CD4-positive, alpha-beta T cell treated with Interleukin-6 for 4 hours (primary cell): ENCODE data around the gene DET1.
"Not testable (repeated sequence)": the region's sequence is repeated elsewhere in the genome, so short reads cannot be mapped to it uniquely, and the experiment has no call there.

ENCODE experiments used
- DNase-seq: peaks from one replicate; pipeline ENCODE4 v3.0.0-alpha.2; 2020; ENCODE audit warnings: mixed read lengths

The DET1 gene

GRCh38 chr15:88493844-88494243 lies 52.6 kb downstream of the DET1 start:
- DNase-seq: no peak

- no peak for DNase-seq
These were observed 55.3 kb downstream of the DET1 start for GRCh38 chr15:88491158-88491557.

DNA sequence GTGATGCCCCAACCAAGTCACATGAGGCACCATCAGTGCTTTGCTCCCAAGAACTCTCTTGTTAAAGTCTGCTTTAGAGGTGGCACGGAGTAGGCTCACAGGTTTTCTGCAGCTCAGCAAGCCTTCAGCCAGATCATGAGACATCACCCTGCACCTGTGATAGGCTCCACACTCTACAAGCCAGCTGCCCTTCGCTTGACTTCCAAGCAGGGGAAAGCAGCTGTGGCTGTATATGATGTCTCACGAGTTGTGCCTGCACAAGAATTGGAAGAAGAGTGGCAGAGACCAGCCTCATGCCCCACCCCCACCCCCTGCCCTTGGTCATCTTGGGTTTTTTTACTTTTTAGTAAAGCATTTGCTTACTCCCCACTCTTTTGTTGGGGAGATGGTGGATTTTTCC lies 56.4 kb downstream of the DET1 start:
- no peak for DNase-seq

- DNase-seq: peak; percentile 3
These were observed 57.2 kb downstream of the DET1 start for GRCh38 chr15:88489321-88489720.

DNA sequence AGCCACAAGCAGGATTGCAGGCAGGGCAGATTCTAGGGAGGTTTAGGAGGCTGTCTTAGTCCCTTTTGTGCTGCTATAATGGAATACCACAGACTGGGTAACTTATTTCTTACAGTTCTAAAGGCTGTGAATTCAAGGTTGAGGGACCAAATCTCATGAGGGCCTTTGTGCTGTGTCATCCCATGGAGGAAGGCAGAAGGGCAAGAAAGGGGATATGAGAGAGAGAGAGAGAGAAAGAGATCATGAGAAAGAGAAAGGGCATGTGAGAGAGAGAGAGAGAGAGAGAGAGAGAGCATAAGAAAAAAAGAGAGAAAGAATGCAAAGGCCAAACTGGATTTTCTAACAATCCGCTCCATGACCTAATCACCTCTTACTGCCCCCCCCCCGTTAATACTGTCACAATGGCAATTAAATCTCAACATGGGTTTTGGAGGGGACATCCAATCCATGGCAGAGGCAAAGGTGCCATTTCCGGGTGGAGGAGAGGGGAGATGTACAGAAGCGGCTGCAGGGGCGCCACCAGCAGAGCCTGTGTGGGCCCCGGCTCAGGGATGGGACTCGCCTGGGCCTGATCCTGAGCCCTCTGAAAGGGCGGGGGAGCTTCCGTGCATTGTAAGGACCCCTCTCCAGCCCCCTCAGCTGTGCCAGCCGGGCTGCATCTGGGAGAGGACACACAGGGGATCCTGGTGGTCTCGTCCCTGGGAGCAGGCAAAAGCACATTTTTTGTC lies 58.5 kb downstream of the DET1 start:
- no peak for DNase-seq

DNA sequence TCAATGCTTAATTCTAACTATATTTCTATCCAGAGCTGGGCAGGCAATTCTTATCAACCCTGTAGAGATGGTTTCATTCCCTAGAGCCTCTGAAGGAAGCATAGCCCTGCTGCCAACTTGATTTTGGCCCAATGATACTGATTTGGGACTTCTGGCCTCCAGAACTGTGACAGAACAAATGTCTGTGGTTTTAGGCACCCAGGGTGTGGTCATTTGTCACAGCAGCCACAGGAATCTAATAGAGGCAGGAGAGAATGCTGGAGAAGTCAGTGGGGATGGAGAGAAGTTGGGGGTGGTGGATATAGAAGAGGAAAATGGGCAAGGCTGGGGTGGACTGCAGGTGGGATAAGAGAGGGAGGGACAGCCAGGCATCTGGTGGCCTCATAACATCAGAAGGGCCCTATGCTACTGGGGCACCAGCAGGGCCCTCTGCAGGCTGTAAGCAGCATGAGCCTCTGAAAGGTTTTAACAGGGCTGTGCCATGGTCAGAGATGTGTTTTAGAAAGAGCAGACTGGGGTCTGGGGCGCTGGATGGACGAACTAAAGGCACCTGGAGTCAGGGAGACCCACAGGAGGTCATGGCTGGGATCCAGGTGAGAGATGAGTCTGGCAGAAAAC lies 59.2 kb downstream of the DET1 start:
- DNase-seq: no peak

DNA sequence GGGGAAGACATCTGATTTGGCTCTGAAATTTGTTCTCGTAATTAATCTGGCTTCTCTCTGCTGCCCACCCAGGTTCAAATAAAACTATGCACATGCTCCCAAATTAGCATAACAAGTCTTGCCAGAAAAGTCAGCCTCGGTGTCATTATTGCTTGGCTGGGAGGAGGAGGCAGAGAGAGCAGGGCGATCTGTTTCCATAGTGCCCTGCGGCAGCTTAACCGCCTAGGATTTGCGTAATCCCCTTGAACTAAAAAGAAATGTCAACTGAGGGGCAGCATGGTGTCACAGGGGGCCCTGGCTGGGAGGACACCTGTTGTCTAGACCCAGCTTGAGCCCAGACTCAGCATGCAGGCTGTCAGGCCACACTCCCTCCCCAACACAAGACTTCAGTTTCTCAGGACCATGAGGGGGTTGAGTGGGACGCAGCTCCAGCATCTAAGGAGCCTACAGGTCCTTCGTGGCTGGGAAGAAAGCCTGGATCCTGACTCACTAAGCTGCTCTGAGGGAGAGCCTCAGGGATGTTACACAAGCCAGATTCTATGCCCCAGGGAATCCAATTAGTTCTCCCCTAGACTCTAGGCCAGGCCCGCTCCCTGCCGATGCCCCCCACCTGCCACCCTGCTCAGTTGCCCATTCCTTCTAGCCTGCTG lies 61.7 kb downstream of the DET1 start:
- no peak for DNase-seq

DNA sequence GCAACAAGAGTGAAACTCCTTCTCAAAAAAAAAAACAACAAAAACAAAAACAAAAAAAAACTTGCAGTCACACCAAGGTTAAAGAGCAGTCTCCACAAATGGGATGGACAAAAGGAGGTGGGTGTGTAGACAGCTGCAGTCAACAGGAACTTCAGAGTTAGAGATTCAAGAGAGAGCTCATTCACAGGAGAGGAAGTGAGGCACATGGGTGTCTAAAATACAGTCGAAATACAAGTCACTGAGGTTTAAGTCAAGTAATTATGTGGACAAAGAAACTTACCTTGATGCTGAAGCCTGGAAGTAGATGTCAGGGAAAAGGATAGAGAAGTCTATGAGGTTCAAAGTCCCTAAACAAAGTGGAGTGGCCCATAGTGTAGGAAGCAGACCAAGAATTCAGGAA lies 64.2 kb downstream of the DET1 start:
- DNase-seq: no peak

- no peak for DNase-seq
These were observed 65.5 kb downstream of the DET1 start for GRCh38 chr15:88480981-88481380.

- no peak for DNase-seq
These were observed 67.3 kb downstream of the DET1 start for GRCh38 chr15:88479169-88479568.

DNA sequence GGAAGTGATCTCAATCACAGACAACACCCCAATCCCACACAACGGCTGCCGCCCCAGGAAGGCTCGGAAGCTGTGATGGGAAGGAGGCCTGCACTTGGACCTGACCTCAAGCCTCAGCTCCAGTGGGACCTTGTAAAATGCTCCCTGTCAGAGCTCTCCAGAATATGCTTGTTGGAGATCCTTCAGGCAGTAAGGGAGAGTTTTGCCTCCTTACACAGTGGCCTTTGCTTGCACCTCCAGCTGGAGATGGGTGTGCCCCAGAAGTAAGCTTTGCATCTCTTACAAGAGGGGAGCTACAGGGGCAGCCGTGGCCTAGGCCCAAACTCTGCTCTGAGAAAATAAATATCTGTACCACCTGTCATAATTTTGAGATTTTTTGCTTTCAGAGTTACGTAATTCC lies 68.6 kb downstream of the DET1 start:
- no peak for DNase-seq

DNA sequence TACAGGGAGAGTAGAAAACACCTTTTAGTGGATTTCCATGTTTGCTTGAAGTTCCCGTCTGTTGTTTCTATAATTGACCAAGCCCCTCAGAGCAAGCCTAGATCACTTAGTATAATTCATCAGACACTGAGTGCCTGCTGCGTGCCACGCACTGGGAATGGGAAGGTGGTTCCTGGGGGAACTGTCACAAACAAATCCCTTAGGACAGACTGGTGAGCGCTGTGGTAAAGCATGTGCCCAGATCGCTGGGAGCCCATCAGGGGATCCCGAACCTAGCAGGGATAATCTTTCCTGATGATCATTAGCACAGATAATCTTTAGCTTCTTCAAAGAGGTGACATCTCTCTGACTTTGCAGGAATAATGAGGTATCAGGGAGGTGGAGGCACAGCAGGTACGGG lies 69.4 kb downstream of the DET1 start:
- DNase-seq: no peak

DNA sequence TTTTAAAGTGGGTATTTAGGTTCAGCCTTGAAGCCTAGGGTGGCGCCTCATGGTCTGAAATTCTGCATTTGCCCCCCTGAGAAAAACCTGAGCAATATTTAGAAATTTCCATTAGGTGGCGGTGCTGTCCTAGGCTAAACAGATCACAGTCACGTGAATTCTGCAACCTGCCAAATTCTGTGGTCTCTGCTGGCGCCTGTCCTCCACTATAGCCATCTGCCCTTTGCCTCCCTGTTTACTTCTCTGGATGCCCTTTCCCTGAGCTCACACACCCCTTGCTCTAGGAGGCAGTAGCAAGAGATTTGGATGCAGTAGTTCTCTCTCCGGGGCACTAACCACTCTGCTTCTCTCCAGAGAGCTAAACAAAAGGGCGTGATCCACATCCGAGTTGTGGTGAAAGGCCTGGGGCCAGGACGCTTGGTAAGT lies 69.8 kb downstream of the DET1 start:
- DNase-seq: peak; percentile 20

GRCh38 chr15:88473661-88474293 lies 72.7 kb downstream of the DET1 start:
- not testable (repeated sequence) for DNase-seq

- no peak for DNase-seq
These were observed 74.3 kb downstream of the DET1 start for GRCh38 chr15:88472225-88472624.

GRCh38 chr15:88470625-88471372 lies 75.7 kb downstream of the DET1 start:
- no peak for DNase-seq

- DNase-seq: no peak
These were observed 77.2 kb downstream of the DET1 start for GRCh38 chr15:88469321-88469720.

GRCh38 chr15:88468721-88469120 lies 77.8 kb downstream of the DET1 start:
- DNase-seq: not testable (repeated sequence)

DNA sequence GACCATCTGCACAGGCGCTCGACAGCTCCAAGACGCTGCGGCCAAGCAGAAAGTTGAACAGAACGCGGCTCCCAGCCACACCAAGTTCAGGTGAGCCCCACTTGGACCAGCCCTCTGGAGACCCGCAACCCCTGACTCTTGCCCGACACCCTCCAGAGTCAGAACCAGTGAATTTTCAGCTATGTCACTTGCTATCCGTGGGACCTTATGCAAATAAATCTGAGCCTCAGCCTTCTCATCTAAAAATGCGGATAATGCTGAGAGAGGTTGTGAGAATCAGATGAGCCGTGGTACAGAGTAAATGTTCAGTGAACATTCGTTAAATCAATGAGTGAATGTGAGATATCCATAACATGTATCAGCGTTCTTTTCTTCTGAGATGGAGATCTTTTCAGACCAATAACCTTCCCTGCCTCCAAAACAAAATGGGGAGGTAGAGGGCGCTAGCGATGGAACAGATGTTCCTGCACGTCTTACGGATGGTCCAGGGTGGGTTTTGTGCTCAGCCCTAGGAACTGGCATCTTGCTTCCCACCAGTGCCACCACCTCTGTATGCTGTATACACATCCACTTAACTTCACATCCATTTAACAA lies 78.4 kb downstream of the DET1 start:
- DNase-seq: no peak

- DNase-seq: peak; percentile 89
These were observed 79.2 kb downstream of the DET1 start, which contains the start of the genes MRPL46 and MRPS11 for GRCh38 chr15:88467073-88467934. Gene MRPL46, minus strand, starts transcription at chr15:88467388. Its CDS starts 11 bp downstream, at chr15:88467377. Gene MRPS11, plus strand, starts transcription at chr15:88467708. Its CDS starts 10 bp downstream, at chr15:88467718.

GRCh38 chr15:88465633-88466224 lies 80.8 kb downstream of the DET1 start:
- no peak for DNase-seq
